Glomerular visceral epithelial cell (primary cell): ENCODE measurements around the gene AAK1.
A peak's percentile ranks its signal among the peaks of the same experiment; 100 is the strongest.

ENCODE experiments used
- DNase-seq: peaks from one replicate; pipeline ENCODE4 v3.0.0-alpha.2; 2016; ENCODE audit errors: extremely low spot score

AAK1 gene

GRCh38 chr2:69538872-69539548, 104.5 kb downstream of the AAK1 start:
- DNase-seq: no peak

GRCh38 chr2:69538249-69538648, 105.3 kb downstream of the AAK1 start:
- no peak for DNase-seq

GRCh38 chr2:69535817-69536241, 107.7 kb downstream of the AAK1 start:
- DNase-seq: no peak

DNA sequence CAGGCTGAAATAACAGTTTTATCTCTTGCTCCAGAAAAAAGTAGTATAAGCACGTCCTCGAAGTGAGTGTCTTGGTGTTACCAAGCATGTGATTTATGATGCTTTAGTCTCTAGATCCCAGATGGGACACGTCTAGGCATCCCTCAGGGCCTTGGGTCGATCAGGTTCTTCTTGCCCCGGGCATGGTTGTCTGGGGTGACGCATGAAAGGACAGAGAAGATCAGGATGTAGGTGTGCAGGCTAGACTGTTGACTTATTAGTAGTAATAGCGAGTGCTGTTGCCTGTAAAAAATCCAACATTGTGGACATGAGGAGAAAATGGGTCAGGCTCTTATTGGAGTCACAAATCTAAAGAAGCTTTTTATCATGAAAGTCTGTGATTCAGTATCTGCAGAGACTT, 112.4 kb downstream of the AAK1 start:
- no peak for DNase-seq

DNA sequence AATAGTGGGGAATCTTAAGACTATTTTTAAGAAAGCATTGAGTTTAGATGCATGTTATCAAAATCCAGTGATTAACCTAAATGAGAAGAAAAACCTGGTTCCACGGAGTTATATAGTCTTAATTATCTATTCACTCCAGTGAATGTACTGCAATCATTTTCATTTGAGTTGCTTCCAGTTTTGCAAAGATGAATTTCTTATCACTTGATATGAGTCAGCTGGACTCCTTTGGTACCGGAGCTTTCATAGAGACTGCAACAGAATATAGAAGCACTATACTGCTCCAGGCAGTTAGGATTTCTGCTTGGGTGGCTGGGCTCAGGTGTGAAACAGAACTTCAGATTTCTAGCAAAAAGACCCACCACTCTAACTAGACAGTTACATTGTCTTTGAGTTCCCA, 114.1 kb downstream of the AAK1 start:
- DNase-seq: no peak

DNA sequence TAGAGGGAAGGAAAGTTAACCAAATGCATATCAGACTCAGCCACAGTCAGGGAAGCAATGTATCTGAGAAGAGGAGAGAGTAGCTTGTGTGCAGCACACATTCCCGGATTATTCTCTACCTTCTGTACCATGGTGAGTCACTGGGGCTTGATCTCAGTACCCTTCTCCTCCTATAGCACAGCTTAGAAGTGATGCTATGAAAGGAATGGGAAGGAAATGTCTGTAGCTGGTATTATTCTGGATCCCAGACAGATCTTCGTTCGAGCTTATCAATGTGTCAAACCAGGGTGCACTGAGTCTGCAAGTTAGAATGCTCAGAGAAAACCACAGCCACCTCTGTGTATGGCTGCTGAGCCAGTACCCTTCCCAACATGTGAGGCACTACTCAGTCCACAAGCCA, 118.3 kb downstream of the AAK1 start:
- no peak for DNase-seq

DNA sequence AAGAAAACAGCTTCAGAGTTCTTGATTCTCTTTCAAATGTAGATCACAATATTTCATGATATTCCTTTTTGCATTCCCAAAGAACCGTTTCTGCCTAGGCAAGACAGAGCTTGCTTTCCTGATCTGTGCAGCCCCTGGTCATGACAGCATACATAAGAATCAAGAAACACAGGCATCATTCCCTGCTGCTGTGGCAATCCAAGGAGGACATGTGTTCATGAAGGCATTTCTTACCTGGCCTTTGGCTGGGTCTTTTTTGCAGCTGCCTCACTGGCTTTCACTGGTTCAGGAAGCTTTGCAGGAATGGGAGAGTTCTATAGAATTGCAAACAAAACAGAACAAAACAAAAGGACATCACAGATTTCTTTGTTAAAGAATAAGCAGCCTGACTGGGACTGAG, 118.7 kb downstream of the AAK1 start:
- no peak for DNase-seq

GRCh38 chr2:69521747-69522146, 121.8 kb downstream of the AAK1 start:
- DNase-seq: no peak

DNA sequence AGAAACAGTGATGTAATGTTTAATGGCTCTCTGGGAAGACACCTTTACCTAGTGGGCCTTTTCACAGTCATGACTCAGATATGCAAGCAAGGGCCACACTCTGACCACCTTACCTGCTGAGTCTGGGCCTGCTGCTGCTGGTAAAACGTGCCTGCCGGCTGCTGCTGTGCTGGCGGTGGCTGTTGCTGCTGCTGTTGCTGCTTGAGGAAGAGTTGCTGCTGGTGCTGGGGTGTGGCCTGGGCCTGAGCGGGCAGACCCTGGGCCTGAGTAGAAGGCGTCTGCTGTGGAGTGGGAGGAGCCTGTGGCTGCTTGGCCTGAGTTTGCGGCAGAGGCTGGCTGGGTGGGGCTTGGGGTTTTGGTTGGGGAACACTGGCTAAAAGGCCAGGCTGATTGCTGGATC, 124.7 kb downstream of the AAK1 start:
- DNase-seq: no peak

GRCh38 chr2:69517410-69517809, 126.1 kb downstream of the AAK1 start:
- no peak for DNase-seq

DNA sequence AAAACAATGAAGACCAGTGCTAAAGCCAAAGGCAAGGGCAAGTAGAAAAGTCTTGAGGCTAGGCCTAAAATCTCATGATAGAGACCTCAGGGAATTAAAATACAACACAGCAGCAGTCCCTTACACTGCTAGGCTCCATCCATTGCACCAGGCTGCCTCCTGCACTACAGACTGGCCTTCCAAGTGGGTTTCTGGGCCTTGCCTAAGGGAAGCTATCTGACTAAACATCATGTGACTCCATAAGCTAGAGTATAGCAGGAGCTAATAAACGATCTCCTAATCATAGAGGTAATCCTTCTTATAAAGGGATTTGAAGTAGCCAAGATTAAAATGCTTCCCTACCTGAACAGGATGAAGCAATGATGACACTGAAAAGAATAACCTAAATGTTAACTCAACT, 128.7 kb downstream of the AAK1 start:
- no peak for DNase-seq

GRCh38 chr2:69514406-69514805, 129.1 kb downstream of the AAK1 start:
- peak; percentile 2 for DNase-seq

- no peak for DNase-seq
These were observed 131.1 kb downstream of the AAK1 start for GRCh38 chr2:69512446-69512845.

- DNase-seq: no peak
These were observed 133.3 kb downstream of the AAK1 start for GRCh38 chr2:69510204-69510603.

DNA sequence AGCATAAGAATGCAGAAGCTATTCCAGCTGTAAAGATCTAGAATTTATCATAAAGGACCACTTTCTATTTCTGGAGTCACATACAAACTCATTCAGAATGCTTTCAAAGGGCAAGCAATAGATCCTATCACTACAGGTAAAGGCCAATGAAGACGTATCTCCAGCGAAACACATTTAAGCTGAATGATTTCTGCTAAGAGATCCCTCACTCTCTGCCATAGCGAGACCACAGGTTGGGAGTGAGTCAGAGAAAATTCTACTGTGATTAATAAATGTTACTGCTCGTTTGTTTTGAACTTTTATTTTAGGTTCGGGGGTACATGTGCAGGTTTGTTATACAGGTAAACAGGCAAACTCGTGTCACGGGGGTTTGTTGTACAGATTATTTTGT, 133.8 kb downstream of the AAK1 start:
- DNase-seq: no peak

GRCh38 chr2:69509011-69509749, 134.4 kb downstream of the AAK1 start:
- DNase-seq: no peak

DNA sequence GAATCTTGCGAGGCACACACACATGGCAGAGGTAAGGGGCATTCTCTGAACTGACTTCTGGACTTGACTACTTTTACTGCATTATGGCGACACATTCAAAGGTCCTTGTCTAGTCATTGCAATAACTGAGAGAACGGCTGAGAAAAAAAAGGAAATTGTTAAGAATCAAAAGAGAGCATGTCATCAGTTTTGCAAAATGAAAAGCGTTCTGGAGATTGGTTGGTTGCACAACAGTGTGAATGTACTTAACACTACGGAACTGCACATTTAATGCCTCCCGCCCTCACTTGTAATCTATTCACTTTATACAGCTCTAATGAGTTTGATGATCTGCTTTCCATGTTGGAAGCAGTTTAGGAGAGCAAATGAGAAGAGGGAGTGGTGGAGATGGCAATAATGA, 137.8 kb downstream of the AAK1 start:
- no peak for DNase-seq

GRCh38 chr2:69501301-69501700, 142.2 kb downstream of the AAK1 start:
- no peak for DNase-seq

GRCh38 chr2:69499966-69500365, 143.6 kb downstream of the AAK1 start:
- no peak for DNase-seq

GRCh38 chr2:69499242-69499641, 144.3 kb downstream of the AAK1 start:
- no peak for DNase-seq

GRCh38 chr2:69495861-69496260, 147.7 kb downstream of the AAK1 start:
- no peak for DNase-seq

DNA sequence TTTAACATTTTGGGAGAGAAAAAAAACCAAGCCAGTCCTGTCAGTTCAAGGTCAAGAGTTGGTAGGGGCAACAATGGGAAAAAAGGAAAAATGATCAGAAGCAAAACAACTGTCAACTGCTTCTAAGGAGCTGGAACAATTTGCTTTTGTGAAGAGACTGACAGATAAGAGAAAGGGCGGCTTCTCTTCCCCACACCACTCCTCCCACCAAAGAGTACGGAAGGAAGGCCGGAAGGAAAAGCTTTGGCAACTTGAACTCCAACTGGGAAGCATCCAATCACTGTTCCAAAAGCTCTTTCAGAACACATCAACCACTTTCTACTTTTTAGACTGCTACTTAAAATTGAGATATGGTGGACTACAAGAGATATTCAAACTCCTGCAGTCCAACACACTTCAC, 148.5 kb downstream of the AAK1 start:
- DNase-seq: no peak

DNA sequence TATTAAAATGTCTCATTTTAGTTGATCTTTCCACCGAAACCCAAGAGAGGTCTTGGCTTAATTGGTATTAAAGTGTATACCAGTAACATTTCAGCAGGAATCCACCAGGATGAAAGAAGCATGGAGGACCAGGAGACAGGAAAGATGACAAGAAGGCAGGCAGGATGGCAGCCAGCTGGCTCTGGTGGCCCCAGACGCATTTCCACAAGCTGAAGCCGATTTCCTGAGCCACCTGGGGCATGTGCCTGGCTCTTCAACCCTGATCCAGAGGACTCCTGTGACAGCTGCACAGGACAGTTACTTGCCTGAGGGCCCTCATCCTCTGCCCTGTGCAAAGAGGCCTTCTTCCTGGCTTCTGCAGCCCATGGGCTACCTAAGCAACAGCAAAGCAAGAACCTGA, 149.4 kb downstream of the AAK1 start:
- no peak for DNase-seq

DNA sequence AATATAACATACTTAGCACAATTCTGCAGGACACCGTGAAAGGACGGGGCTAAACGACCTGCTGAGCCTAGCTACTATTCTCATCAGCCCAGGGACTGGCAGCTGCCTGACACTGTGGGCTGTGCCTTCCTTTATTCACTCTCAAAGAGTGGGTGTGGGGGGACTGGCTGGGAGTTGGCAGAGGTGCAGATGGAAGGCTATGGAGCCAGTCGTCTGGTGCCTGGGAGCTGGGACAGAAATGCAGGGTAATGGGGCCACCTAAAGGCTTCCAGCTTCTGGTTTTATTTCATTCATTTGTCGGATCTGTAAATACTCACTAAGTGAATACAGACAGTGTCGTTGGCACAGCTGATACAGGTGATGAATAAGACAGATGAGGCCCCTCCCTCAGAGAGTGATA, 150.3 kb downstream of the AAK1 start:
- no peak for DNase-seq
